Measurements from ENCODE around the gene ATAD2B. TPM values are rescaled to one million over a fixed set of nuclear protein-coding genes. Genes with fewer than 3 reads are reported as not detected.

The ATAD2B gene
- total and polyA plus RNA-seq, 4 donors, result 4.1 to 77.3 (median 17.0) TPM

DNA sequence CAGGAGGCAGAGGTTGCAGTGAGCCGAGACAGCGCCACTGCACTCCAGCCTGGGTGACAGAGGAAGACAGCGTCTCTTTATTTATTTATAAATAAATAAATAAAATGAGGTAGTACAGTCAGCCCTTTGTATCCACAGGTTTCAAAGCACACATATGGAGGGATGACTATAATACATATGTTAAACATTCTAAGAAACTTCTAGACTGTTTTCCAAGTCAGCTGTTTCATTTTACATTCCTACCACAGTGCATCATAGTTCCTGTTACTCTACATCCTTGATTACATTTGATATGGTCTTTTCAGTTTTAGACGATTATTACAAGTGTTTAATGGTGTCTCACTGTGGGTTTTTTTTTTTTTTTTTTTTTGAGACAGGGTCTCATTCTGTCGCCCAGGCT lies 157.6 kb downstream of the ATAD2B start:
- no peak for ATAC-seq (ENCODE audit: insufficient read depth, low FRiP score)
- no peak overlapping the region for H3K9ac ChIP-seq (ENCODE audit: insufficient read depth in 1 of 2, low read length in 2 of 2)
- H3K36me3 ChIP-seq (ENCODE audit: control insufficient read depth in 4 of 4, insufficient read depth in 4 of 4, low read length in 4 of 4), result peaks cover 6 to 15% (median 10%) of the 10 kb centered on the region in 4 donors
- TF ChIP-seq, protein P1, sequence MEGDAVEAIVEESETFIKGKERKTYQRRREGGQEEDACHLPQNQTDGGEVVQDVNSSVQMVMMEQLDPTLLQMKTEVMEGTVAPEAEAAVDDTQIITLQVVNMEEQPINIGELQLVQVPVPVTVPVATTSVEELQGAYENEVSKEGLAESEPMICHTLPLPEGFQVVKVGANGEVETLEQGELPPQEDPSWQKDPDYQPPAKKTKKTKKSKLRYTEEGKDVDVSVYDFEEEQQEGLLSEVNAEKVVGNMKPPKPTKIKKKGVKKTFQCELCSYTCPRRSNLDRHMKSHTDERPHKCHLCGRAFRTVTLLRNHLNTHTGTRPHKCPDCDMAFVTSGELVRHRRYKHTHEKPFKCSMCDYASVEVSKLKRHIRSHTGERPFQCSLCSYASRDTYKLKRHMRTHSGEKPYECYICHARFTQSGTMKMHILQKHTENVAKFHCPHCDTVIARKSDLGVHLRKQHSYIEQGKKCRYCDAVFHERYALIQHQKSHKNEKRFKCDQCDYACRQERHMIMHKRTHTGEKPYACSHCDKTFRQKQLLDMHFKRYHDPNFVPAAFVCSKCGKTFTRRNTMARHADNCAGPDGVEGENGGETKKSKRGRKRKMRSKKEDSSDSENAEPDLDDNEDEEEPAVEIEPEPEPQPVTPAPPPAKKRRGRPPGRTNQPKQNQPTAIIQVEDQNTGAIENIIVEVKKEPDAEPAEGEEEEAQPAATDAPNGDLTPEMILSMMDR (IDR thresholded peaks at IDR 0.05; ENCODE audit: control extremely low read depth, extremely low read depth), result no peak
- no peak overlapping the region for H3K4me3 ChIP-seq
- peaks cover 0 to 2% (median 0%) of the 10 kb centered on the region in 5 donors for H3K4me1 ChIP-seq (ENCODE audit: control insufficient read depth in 5 of 5, insufficient read depth in 5 of 5, low read length in 5 of 5)
- WGBS, 2 donors, result 96 to 98% methylated on average over 5 of the region's 5 CpGs
- H3K27ac ChIP-seq (ENCODE audit: low read depth in 1 of 2, low read length in 1 of 2), result no peak overlapping the region
- no peaks in the 10 kb centered on the region for H3K27me3 ChIP-seq (ENCODE audit: control insufficient read depth in 3 of 3, insufficient read depth in 3 of 3, low read length in 2 of 3)
- no peaks in the 10 kb centered on the region for H3K9me3 ChIP-seq (ENCODE audit: control insufficient read depth in 4 of 4, insufficient read depth in 3 of 4, low read length in 3 of 4)
- no peak for DNase-seq

DNA sequence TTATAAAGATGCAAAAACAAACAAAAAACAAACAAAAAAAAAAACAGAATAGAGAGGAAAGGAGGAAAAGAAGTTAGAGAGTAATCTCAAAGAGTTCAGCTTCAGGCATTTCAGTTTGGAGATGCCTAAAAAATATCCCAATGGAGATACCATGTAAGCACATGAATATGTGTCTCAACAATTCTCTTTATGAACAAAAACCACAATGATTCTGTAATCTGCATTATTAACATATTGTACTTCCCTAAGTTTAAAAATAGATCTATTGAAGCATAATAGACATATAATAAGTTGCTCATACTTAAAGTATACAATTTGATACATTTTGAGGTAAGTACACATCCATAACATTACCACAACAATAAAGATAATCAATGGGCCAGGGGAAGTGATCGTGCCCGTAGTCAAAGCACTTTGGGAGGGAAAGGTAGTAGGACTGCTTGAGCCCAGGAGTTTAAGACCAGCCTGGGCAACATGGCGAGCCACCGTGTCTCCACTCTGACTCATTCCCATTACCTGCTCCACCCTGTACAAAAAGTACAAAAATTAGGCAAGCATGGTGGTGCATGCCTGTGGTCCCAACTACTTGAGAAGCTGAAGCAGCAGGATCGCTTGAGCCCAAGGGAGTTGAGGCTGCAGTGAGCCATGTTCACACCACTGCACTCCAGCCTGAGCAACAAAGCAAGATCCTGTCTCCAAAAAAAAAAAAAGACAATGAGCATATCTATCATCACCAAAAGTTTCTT lies 158.9 kb downstream of the ATAD2B start:
- Histone ChIP-seq H3K4me1 (ENCODE audit: control insufficient read depth in 5 of 5, insufficient read depth in 5 of 5, low read length in 5 of 5) (peaks cover 0 to 2% (median 0%) of the 10 kb centered on the region in 5 donors), H3K9ac (ENCODE audit: insufficient read depth in 1 of 2, low read length in 2 of 2) (no peak overlapping the region), H3K27ac (ENCODE audit: low read depth in 1 of 2, low read length in 1 of 2) (no peak overlapping the region), H3K4me3 (no peak overlapping the region), H3K36me3 (ENCODE audit: control insufficient read depth in 4 of 4, insufficient read depth in 4 of 4, low read length in 4 of 4) (peaks cover 3 to 19% (median 11%) of the 10 kb centered on the region in 4 donors), H3K27me3 (ENCODE audit: control insufficient read depth in 3 of 3, insufficient read depth in 3 of 3, low read length in 2 of 3) (no peaks in the 10 kb centered on the region), H3K9me3 (ENCODE audit: control insufficient read depth in 4 of 4, insufficient read depth in 3 of 4, low read length in 3 of 4) (no peaks in the 10 kb centered on the region)
- ATAC-seq (ENCODE audit: insufficient read depth, low FRiP score) (no peak), DNase-seq (no peak)
- 91 to 92% methylated on average over 5 of the region's 5 CpGs for WGBS, 2 donors
- TF ChIP-seq, protein P1 (IDR thresholded peaks at IDR 0.05; ENCODE audit: control extremely low read depth, extremely low read depth), result no peak

DNA sequence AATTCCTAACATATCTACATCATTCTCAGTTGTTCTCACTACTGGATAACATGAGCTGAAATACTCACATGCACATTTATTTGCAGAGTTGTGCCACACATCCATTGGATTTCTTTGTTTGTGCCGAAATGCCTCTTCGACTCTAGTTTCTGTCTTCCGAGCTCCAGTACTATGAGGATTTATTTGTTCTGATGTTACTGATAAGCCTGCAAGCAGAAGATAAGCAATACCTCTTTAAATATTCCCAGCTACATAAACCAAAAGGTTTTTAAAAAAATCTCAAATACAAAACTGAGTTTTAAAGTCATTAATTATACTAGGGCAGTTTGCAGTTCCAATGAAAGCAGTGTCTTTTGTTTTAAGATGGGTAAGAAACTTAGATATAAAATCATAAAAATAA lies 164.8 kb downstream of the ATAD2B start:
- no peak overlapping the region for H3K4me3 ChIP-seq
- H3K4me1 ChIP-seq (ENCODE audit: control insufficient read depth in 5 of 5, insufficient read depth in 5 of 5, low read length in 5 of 5), result peaks cover 0 to 3% (median 0%) of the 10 kb centered on the region in 5 donors
- H3K9ac ChIP-seq (ENCODE audit: insufficient read depth in 1 of 2, low read length in 2 of 2), result no peak overlapping the region
- TF ChIP-seq, protein P1 (IDR thresholded peaks at IDR 0.05; ENCODE audit: control extremely low read depth, extremely low read depth), result no peak
- no peaks in the 10 kb centered on the region for H3K9me3 ChIP-seq (ENCODE audit: control insufficient read depth in 4 of 4, insufficient read depth in 3 of 4, low read length in 3 of 4)
- H3K27ac ChIP-seq (ENCODE audit: low read depth in 1 of 2, low read length in 1 of 2), result no peak overlapping the region
- DNase-seq (no peak), ATAC-seq (ENCODE audit: insufficient read depth, low FRiP score) (no peak)
- WGBS, 2 donors, result 52 to 57% methylated on average over 3 of the region's 3 CpGs
- peaks cover 3 to 12% (median 8%) of the 10 kb centered on the region in 4 donors for H3K36me3 ChIP-seq (ENCODE audit: control insufficient read depth in 4 of 4, insufficient read depth in 4 of 4, low read length in 4 of 4)
- no peaks in the 10 kb centered on the region for H3K27me3 ChIP-seq (ENCODE audit: control insufficient read depth in 3 of 3, insufficient read depth in 3 of 3, low read length in 2 of 3)
